Measurements from ENCODE around the gene RNU5B-1.

DNA sequence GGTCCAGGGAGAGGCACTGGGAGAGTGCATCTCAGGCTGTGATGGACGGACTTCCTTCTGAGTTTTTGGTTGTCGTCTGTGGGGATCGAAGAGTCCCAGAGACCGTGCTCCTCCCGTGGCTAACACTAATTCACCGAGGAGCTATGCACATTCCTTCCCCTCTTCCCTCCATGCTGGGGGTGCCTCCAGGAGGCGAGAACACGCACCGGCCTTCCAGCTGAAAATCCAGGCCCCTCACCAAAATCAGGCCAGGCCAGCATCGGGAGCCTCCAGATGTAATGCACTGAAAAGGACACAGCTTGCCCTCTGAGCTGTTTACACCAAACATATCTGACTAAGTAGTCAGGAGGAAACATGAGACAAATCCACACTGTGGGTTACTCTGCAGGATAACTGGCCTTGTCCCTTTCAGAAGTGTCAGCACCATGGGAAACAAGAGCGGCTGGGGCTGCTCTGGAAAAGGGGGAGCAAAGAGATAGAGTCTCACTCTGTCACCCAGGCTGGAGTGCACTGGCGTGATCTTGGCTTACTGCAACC, 5.5 kb downstream of the RNU5B-1 start:
- TF ChIP-seq CTCF (IDR thresholded peaks at IDR 0.05) = no peak
- TF ChIP-seq POLR2A (IDR thresholded peaks at IDR 0.05) = no peak

Measured in thyroid gland (tissue), 4 donors.